ENCODE measurements around the gene SEMA4B. TPM values are rescaled to one million over a fixed set of nuclear protein-coding genes. Genes with fewer than 3 reads are reported as not detected.
"Not testable (repeated sequence)": the region's sequence is repeated elsewhere in the genome, so short reads cannot be mapped to it uniquely, and the experiment has no call there.

Gene SEMA4B
- 28.3 and 30.2 TPM in 2 replicates for total RNA-seq

DNA sequence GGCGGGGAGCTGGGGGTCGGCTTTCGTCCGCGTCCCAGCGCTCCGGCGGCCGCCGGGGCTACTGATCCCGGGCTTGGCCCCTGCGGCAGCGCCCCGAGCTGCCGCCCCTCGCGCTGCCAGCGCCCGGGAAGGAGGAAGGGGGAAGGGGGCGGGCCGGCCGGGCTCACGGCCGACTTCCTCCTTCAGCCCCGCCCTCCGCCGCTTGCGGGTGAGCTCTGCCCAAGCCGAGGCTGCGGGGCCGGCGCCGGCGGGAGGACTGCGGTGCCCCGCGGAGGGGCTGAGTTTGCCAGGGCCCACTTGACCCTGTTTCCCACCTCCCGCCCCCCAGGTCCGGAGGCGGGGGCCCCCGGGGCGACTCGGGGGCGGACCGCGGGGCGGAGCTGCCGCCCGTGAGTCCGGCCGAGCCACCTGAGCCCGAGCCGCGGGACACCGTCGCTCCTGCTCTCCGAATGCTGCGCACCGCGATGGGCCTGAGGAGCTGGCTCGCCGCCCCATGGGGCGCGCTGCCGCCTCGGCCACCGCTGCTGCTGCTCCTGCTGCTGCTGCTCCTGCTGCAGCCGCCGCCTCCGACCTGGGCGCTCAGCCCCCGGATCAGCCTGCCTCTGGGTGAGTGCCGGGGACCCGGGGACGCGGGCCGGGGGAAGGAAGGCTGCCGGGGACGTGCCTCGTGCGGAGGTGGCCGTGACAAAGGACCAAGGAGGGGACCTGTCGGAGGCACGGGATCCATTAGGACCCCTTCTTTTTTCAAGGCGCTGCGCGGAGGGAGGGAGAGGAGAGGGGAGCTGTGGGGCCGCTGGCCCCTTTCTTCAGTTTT is at the start of gene SEMA4B:
Gene SEMA4B (plus strand): TSS at position 201 of the 814 bp plus-strand sequence. CDS start 249 bp downstream, at position 450.
- Mint-ChIP-seq H3K9me3 (no peaks in the 10 kb centered on the region), H3K4me1 (ENCODE audit: low read depth) (peaks cover 27% of the 10 kb centered on the region), H3K36me3 (ENCODE audit: low read depth) (peaks cover 7% of the 10 kb centered on the region), H3K27me3 (ENCODE audit: low read depth) (no peaks in the 10 kb centered on the region), H3K4me3 (ENCODE audit: low read depth) (peak within 1 kb of the TSS; percentile 83), H3K27ac (peak within 1 kb of the TSS; percentile 67)
- DNase-seq (ENCODE audit: low spot score): peak; percentile 72
- intact Hi-C loops (cut with micrococcal nuclease): loop anchor here (2.0 to 5.0 kb wide), 2 partner anchors 33 to 34 kb away; partner anchors contain the start of gene GDPGP1

DNA sequence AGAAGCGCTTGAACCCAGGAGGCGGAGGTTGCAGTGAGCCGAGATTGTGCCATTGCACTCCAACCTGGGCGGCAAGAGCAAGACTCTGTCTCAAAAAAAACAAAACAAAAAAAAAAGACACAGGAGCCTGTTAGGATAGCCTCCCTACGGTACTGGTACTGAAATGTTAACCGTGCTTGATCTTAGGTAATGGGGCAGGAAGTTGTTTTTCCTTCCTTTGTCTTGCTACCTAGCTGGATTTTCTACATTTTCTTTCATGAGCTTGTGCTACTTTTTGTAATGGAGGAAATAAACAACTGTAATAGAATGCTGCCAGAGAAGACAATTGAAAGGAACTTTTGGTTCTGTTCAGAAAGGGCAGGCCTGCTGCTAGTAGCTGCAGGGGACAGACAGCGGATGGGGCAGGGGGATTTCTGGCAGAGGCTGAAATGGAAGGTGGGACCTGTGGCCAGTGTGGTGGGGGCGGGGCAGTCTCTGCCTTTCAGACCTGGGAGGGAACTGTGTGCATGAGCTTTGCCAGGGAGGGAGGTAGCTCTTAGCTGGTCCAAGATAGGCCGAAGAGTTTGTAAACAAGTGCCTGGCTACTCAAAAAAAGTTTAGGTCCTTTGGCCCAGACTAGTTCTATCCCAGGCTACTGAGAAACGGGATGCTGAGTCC is 49.0 kb upstream of the SEMA4B start:
- Mint-ChIP-seq H3K27ac (no peak overlapping the region), H3K27me3 (ENCODE audit: low read depth) (no peaks in the 10 kb centered on the region), H3K4me1 (ENCODE audit: low read depth) (peaks cover 15% of the 10 kb centered on the region), H3K9me3 (no peaks in the 10 kb centered on the region), H3K4me3 (ENCODE audit: low read depth) (no peak overlapping the region), H3K36me3 (ENCODE audit: low read depth) (no peaks in the 10 kb centered on the region)
- intact Hi-C loops (cut with micrococcal nuclease): no loop called here
- no peak for DNase-seq (ENCODE audit: low spot score)

- Mint-ChIP-seq H3K27ac (no peak overlapping the region), H3K4me1 (ENCODE audit: low read depth) (peaks cover 24% of the 10 kb centered on the region)
These were observed 47.5 kb upstream of the SEMA4B start for GRCh38 chr15:90153658-90154057.

DNA sequence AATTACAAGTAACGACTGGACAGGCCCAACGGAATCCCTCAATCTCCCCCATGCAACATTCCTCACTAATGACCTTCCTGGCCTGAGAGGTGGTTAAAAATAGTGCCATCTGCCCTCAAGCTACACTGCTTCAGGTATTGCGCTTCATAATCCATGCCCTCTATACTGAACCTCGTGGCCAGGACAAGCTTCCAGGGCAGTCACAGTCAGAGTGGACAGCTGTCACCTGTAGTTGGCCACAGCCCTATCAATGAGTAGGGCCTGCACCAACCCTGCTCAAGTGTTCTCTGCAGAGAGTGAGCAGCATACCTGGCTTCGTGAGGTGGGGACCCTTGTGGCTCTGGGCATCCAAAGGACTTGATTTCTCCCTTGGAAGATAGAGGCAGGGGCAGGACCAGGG is 46.9 kb upstream of the SEMA4B start:
- peaks cover 24% of the 10 kb centered on the region for H3K4me1 Mint-ChIP-seq (ENCODE audit: low read depth)
- H3K27ac Mint-ChIP-seq: no peak overlapping the region
- DNase-seq (ENCODE audit: low spot score): no peak
- no peaks in the 10 kb centered on the region for H3K27me3 Mint-ChIP-seq (ENCODE audit: low read depth)
- H3K9me3 Mint-ChIP-seq: no peaks in the 10 kb centered on the region
- H3K4me3 Mint-ChIP-seq (ENCODE audit: low read depth): no peak overlapping the region
- H3K36me3 Mint-ChIP-seq (ENCODE audit: low read depth): no peaks in the 10 kb centered on the region
- intact Hi-C loops (cut with micrococcal nuclease): no loop called here

More at GRCh38 chr15:90153658-90154057, 47.5 kb upstream of the SEMA4B start:
- Mint-ChIP-seq H3K27me3 (ENCODE audit: low read depth) (no peaks in the 10 kb centered on the region), H3K4me3 (ENCODE audit: low read depth) (no peak overlapping the region), H3K36me3 (ENCODE audit: low read depth) (no peaks in the 10 kb centered on the region), H3K9me3 (no peaks in the 10 kb centered on the region)
- DNase-seq (ENCODE audit: low spot score): no peak
- intact Hi-C loops (cut with micrococcal nuclease): no loop called here

DNA sequence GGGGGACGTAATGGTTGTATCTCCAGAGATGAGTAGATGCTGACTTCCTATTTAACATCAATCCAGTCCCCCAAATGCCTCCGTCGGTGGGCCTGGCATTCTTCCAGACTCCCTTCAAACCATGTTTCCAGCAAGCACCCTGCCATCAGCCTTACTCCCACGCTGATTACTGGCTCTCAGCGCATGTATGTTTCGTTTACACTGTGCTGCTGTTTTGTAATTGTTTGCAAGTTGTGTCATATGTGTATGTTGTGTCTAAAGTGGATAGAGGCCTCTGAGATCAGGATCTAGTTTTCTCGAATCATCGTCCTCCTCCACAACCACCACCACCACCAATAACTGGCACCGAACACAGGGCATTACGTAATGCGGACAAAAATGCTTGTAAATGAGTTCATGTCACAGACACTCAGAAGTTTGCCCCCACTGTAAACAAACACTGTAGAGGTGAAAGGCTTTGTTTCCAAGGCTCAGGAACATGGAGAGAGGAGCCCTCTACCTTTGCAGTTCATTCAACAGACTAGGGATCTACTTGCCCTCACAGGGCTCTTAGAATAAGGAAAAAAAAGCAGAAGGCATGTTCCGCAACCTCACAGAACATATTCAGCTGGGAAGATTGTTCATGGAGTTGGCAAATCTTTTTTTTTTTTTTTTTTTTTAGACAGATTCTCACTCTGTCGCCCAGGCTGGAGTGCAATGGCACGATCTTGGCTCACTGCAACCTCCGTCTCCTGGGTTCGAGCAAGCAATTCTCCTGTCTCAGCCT is 46.1 kb upstream of the SEMA4B start:
- intact Hi-C loops (cut with micrococcal nuclease): no loop called here
- Mint-ChIP-seq H3K36me3 (ENCODE audit: low read depth) (no peaks in the 10 kb centered on the region), H3K4me1 (ENCODE audit: low read depth) (peaks cover 22% of the 10 kb centered on the region), H3K4me3 (ENCODE audit: low read depth) (no peak overlapping the region), H3K9me3 (no peaks in the 10 kb centered on the region), H3K27ac (no peak overlapping the region), H3K27me3 (ENCODE audit: low read depth) (no peaks in the 10 kb centered on the region)
- DNase-seq (ENCODE audit: low spot score): no peak

- no peaks in the 10 kb centered on the region for H3K9me3 Mint-ChIP-seq
- no peaks in the 10 kb centered on the region for H3K36me3 Mint-ChIP-seq (ENCODE audit: low read depth)
- DNase-seq (ENCODE audit: low spot score): no peak
- no peak overlapping the region for H3K4me3 Mint-ChIP-seq (ENCODE audit: low read depth)
- intact Hi-C loops (cut with micrococcal nuclease): no loop called here
- H3K4me1 Mint-ChIP-seq (ENCODE audit: low read depth): peaks cover 23% of the 10 kb centered on the region
- peak overlapping the region; percentile 59 for H3K27ac Mint-ChIP-seq
- H3K27me3 Mint-ChIP-seq (ENCODE audit: low read depth): no peaks in the 10 kb centered on the region
These were observed 41.9 kb upstream of the SEMA4B start for GRCh38 chr15:90159213-90159612.

- Mint-ChIP-seq H3K4me1 (ENCODE audit: low read depth) (peaks cover 35% of the 10 kb centered on the region), H3K4me3 (ENCODE audit: low read depth) (no peak overlapping the region), H3K27me3 (ENCODE audit: low read depth) (no peaks in the 10 kb centered on the region), H3K27ac (no peak overlapping the region), H3K36me3 (ENCODE audit: low read depth) (no peaks in the 10 kb centered on the region), H3K9me3 (no peaks in the 10 kb centered on the region)
- DNase-seq (ENCODE audit: low spot score): no peak
- intact Hi-C loops (cut with micrococcal nuclease): no loop called here
These were observed 40.1 kb upstream of the SEMA4B start for GRCh38 chr15:90160781-90161727.

DNA sequence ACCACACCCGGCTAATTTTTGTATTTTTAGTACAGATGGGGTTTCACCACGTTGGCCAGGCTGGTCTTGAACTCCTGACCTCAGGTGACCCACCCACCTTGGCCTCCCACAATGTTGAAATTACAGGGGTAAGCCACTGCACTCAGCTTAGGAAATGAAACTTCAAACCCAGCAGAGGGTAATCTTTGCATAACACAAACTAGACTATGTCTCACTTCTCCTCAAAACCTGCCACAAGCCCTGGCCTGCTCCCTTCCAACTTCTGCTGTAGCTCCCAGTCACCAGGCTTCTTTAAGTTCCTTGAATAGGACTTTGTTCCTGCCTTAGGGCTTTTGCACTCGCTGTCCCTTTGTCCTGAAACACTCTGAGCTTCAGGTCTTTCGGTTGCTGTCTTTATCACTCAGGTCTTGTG is 39.2 kb upstream of the SEMA4B start:
- Mint-ChIP-seq H3K27me3 (ENCODE audit: low read depth) (no peaks in the 10 kb centered on the region), H3K27ac (no peak overlapping the region), H3K9me3 (no peaks in the 10 kb centered on the region), H3K4me3 (ENCODE audit: low read depth) (no peak overlapping the region), H3K36me3 (ENCODE audit: low read depth) (no peaks in the 10 kb centered on the region), H3K4me1 (ENCODE audit: low read depth) (peaks cover 39% of the 10 kb centered on the region)
- DNase-seq (ENCODE audit: low spot score): no peak
- intact Hi-C loops (cut with micrococcal nuclease): no loop called here

DNA sequence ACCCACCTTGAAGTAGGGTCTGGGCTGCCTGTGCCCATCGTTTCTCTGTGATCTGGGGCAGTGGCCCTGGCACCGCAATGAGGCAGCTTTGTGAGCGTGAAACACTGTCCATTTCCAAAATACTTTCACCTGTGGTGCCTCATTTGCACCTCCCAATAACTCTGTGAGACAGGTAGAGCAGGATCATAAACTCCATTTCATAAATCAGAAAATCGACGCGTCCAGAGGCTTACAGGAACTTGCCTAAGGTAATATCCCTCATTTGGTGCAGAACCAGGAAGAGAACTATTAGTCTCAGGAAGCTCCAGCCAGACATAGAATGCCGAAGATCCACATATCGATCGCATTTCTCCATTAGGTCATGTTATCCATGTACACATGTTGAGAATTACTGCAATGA is 38.2 kb upstream of the SEMA4B start:
- no peak overlapping the region for H3K4me3 Mint-ChIP-seq (ENCODE audit: low read depth)
- DNase-seq (ENCODE audit: low spot score): no peak
- peaks cover 39% of the 10 kb centered on the region for H3K4me1 Mint-ChIP-seq (ENCODE audit: low read depth)
- H3K27me3 Mint-ChIP-seq (ENCODE audit: low read depth): no peaks in the 10 kb centered on the region
- H3K36me3 Mint-ChIP-seq (ENCODE audit: low read depth): no peaks in the 10 kb centered on the region
- peaks cover 3% of the 10 kb centered on the region for H3K9me3 Mint-ChIP-seq
- H3K27ac Mint-ChIP-seq: no peak overlapping the region
- intact Hi-C loops (cut with micrococcal nuclease): no loop called here

DNA sequence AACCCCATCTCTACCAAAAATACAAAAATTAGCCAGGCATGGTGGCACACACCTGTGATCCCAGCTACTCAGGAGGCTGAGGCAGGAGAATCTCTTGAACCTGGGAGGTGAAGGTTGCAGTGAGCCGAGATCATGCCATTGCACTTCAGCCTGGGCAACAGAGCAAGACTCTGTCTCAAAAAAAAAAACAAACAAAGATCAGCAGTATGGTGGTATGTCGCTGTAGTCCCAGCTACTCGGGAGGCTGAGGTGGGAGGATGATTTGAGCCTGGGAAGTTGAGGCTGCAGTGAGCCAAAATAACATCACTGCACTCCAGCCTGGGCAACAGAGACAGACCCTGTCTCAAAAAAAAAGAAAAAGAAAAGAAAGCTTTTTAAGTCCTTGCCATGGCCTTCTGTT is 36.9 kb upstream of the SEMA4B start:
- H3K27ac Mint-ChIP-seq; H3K27me3 Mint-ChIP-seq (ENCODE audit: low read depth); H3K36me3 Mint-ChIP-seq (ENCODE audit: low read depth); DNase-seq (ENCODE audit: low spot score); intact Hi-C loops (cut with micrococcal nuclease); H3K9me3 Mint-ChIP-seq; H3K4me3 Mint-ChIP-seq (ENCODE audit: low read depth): not testable (repeated sequence)
- peaks cover 31% of the 10 kb centered on the region for H3K4me1 Mint-ChIP-seq (ENCODE audit: low read depth)

- H3K9me3 Mint-ChIP-seq: peaks cover 3% of the 10 kb centered on the region
- peak overlapping the region; percentile 77 for H3K27ac Mint-ChIP-seq
- no peak for DNase-seq (ENCODE audit: low spot score)
- no peak overlapping the region for H3K4me3 Mint-ChIP-seq (ENCODE audit: low read depth)
- intact Hi-C loops (cut with micrococcal nuclease): loop anchor here (1.0 to 5.0 kb wide), 3 partner anchors 19 to 67 kb away; partner anchors contain the start of genes CIB1, GDPGP1 and SEMA4B
- no peaks in the 10 kb centered on the region for H3K27me3 Mint-ChIP-seq (ENCODE audit: low read depth)
- H3K36me3 Mint-ChIP-seq (ENCODE audit: low read depth): no peaks in the 10 kb centered on the region
- H3K4me1 Mint-ChIP-seq (ENCODE audit: low read depth): peaks cover 29% of the 10 kb centered on the region
These were observed 36.0 kb upstream of the SEMA4B start for GRCh38 chr15:90165157-90165556.

Measured in activated T-helper 2 cell treated with anti-CD3 and anti-CD28 coated beads, Interferon-gamma antibody, Interleukin-2, Interleukin-4, amounts not matched to agents 10 μg/mL and 5 μg/mL and 100 μg/mL, durations not matched to agents 14 hours and 24 hours and 36 hours (primary cell).